CD4-positive, alpha-beta T cell treated with Interleukin-21 for 1 hour (primary cell): ENCODE results near the gene KNL1.
"Not testable (repeated sequence)": the region's sequence is repeated elsewhere in the genome, so short reads cannot be mapped to it uniquely, and the experiment has no call there.

Experiments
- DNase-seq: peaks from one replicate; pipeline ENCODE4 v3.0.0-alpha.2; 2020

The KNL1 gene

DNA sequence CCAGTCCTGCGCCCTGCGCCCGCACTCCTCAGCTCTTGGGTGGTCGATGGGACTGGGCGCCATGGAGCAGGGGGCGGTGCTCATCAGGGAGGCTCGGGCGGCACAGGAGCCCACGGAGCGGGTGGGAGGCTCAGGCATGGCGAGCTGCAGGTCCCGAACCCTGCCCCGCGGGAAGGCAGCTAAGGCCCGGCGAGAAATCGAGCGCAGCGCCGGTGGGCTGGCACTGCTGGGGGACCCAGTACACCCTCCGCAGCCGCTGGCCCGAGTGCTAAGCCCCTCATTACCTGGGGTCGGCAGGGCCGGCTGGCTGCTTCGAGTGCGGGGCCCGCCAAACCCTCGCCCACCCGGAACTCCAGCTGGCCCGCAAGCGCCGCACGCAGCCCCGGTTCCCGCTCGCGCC is 82.9 kb downstream of the KNL1 start:
- not testable (repeated sequence) for DNase-seq

DNA sequence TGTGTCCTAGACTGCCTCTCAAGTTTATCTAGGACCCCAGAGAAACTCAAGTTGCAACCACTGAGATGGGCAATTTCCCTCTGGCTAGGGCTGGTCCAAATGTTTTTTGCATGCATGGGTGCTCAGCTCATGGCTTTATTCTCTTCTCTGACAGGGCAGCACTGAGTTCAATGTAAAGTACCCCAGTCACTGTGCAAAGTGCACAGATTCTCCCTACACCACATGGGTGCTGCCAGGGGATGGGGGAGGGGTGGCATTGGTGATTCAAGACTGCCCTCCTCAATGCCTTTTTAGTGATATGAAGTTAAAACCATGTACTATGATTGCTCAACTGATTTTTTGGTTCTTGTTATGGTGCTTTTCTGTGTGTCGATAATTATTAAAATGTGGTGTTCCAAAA is 86.1 kb downstream of the KNL1 start:
- no peak for DNase-seq

DNA sequence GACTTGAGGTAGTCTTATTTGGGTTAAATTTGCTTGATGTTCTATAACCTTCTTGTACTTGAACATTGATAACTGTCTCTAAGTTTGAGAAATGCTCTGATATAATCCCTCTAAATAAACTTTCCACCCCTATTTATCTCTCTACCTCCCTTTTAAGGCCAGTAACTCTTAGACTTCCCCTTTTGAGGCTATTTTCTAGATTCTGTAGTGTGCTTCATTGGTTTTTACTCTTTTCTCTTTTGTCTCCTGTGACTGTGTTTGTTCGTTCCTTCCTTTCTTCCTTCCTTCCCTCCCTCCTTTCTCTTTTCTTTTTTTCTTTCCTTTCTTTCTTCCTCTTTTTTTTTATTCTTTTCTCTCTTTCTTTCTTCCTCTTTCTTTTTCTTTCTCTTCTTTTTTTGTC is 86.9 kb downstream of the KNL1 start:
- DNase-seq, result not testable (repeated sequence)

DNA sequence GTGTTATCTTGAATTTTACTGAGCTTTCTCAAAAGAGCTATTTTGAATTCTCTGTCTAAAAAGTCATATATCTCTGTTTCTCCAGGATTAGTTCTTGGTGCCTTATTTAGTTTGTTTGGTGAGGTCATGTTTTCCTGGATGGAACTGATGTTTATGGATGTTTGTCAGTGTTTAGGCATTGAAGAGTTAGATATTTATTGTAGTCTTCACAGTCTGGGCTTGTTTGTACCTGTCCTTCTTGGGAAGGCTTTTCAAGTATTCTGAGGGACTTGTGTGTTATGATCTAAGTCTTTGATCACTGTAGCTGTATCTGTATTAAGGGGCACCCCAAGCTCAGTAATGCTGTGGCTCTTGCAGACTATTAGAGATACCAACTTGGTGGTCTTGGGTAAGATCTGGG is 90.3 kb downstream of the KNL1 start:
- DNase-seq, result no peak

DNA sequence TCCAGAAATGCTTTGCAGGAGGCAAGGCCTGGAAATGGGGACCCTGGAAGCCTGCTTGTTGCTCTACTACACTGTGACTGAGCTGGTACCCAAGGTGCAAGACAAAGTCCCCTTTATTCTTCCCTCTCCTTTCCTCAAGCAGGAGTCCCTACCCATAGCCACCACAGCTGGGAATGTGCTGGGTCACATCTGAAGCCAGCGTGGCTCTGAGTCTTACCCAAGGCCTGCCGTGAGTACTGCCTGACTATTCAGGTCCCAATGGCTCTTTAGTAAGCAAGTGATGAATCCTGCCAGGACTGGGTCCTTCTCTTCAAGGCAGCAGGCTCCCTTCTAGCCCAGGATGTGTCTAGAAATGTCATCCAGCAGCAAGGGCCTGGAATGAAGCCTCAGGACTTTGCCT is 91.3 kb downstream of the KNL1 start:
- no peak for DNase-seq

DNA sequence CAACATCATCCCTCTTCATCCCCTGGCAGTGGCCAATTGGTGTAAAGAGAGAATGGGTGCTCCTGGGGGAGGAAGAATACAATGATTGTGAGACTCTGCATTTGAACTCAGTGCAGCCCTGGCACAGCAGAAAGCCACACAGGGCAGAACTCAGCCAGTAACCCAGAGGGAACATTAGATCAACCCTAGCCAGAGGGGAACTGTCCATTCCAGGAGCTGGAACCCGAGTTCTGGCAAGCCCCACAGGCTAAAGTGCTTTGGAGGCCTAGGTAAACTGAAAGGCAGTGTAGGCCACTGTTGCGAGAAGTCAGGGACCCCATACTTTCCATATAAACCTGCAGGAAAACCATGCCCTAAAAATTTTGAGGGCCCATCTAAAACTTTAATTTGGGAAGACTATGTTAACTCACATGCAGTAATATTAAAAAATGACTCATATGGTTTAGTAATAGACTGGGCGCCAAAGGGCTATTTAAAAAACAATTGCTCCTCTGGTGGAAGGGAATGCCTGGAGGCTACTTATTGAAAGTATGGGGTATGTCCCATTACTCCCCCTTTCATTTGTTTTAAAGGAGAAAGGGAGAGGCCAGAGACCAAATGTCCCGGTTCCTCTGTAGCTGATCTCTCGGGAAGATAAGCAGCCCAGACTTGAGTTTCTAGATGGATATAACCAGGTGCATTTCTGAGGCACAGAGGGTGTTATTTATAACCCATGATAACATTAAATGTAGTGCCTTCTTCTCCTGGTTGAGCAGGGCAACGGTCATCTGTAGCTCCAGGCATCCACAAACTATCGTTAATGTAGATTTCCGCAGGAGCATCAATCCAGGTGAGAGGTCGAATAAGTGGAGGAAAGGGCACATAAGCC is 95.1 kb downstream of the KNL1 start:
- DNase-seq, result no peak

DNA sequence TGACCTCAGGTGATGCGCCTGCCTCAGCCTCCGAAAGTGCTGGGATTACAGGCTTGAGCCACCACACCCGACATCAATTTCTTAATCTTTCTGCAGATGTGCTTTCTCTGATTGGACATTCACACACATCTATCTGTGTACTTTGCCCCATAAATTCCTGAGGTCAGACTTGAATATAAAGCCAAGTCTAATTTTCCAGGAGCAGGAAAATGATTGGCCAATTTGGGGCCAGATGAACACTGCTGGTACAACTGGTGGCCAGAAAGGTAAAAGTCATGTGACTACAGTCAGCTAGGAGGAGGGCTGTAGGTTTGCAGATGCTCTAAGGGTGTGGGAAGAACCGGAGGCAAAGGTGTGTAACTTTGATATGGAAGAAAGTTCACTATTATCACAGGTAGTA is 97.7 kb downstream of the KNL1 start:
- no peak for DNase-seq

DNA sequence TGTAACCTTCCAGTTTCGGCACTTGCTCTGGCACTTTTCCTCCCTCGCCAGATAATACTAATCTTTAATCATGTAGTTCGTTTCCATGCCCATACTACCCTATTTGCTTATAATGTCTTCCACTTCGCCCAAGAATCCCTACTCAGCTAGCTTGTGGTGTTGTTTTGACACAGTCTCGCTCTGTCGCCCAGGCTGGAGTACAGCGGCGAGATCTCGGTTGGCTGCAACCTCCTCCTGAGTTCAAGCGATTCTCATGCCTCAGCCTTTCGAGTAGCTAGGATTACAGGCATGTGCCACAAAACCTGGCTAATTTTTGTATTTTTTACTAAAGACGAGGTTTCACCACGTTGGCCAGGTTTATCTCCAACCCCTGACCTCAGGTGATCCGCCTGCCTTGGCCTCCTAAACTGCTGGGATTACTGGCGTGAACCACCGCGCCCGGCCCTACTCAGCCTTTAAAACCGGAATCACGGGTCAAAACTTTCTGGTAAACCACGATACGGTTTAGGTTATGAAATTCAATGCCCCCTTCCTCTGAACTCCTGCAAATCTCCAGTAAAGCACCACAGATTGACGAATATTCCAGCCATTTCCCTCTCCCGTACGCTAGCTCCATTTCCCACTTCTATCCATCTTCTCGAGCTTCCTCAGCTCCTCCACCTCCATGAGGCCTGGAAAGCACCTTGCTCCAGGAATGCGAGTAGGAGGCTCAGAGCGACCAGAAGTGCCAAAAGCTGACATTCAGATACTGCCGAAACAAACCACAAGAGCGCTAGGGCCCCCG is 100.0 kb downstream of the KNL1 start:
- no peak for DNase-seq

DNA sequence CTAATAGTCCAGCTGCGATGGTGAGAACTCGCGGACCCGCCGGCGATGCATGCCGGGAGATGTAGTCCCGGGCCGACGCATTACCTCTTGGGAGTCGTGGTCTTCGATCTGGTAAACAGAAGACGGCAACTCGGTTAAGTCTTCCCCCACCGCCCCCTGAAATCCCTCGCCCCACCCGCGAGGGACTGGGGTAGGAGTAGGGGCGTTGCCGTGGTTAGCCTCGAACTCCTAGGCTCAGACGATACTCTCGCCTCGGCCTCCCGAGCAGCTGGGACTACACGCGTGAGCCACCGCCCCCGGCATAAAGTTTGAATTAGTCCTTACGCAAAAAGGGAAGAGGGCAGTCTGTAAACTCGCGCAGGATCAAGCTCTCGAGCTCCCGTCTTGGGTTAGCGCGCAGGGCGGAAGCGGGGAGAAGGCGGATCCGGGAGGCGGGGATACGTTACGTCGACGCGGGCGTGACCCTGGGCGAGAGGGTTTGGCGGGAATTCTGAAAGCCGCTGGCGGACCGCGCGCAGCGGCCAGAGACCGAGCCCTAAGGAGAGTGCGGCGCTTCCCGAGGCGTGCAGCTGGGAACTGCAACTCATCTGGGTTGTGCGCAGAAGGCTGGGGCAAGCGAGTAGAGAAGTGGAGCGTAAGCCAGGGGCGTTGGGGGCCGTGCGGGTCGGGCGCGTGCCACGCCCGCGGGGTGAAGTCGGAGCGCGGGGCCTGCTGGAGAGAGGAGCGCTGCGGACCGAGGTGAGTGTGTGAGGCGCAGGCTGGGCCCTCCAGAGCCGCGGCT is 100.8 kb downstream of the KNL1 start, which contains the start of gene RAD51:
Gene RAD51 (plus strand): TSS at position 487 of the 781 bp plus-strand sequence. CDS start 3,585 bp downstream, outside the sequence.
- DNase-seq, result peak; percentile 93

DNA sequence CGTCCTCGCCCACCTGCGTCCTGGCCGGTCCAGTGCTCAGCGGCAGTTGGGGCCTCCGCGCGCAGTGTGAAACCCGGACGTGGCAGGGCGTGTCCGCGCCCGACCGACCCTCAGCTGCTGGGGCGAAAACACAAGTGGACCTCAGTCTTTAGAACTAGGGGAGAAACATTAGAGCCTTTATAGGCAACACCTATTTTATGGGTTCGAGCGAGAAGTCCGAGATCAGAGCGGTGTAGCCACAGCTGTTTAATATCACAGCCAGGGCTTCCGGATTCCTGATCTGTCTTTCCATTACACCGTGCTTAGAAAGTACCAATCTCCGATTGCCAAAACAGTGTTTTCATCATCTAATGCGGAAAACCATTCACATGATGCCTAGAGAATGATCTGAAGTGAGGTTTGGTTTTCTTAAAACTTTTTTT is 101.4 kb downstream of the KNL1 start:
- DNase-seq, result peak; percentile 31

DNA sequence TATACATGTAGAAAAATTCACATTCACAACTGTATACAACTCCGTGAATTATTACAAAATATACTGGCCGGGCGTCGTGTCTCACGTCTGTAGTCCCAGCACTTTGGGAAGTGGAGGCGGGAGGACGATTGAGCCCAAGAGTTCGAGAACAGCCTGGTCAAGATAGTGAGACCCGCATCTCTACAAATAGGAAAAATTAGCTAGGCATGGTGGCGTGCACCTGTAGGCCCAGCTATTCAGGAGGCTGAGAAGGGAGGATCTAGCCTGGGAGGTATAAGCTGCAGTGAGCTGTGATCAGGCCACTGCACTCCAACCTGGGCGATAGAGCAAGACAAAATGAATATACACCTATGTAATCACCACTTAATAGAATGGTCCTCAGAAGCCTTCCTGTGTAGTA is 102.2 kb downstream of the KNL1 start:
- DNase-seq, result no peak

DNA sequence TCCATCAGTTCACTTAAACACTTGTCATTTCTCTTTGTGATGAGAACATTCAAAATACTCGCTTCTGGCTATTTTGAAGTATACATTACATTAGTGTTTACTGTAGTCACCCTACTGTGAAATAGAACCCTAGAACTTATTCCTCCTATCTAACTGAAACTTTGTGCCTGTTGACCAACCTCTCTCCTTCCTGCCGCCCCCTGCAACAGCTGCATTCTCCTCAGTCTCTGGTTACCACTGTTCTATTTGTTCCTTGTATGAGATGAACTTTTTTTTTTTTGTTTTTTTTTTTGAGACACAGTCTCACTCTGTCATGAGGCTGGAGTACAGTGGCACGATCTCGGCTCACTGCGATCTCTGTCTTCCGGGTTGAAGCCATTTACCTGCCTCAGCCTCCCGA is 103.9 kb downstream of the KNL1 start:
- DNase-seq, result no peak

DNA sequence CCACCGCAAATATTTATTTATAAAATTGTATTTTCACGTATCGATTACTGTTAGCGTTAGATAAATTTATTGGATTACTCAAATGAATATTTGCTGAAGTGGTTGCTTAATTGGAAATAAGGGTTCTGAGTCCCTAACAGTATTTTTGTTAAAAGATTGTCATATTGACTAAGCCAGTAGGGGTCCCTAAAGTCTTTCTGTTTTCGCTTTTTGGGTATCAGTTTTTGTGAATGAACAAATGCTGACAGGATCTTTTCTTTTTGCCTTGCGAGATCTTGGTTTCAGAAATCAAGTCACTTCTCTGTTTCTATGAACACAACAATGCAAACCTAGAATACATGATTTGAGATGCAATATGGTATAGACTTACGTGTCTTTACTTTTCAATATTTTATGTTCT is 108.0 kb downstream of the KNL1 start:
- peak; percentile 57 for DNase-seq

DNA sequence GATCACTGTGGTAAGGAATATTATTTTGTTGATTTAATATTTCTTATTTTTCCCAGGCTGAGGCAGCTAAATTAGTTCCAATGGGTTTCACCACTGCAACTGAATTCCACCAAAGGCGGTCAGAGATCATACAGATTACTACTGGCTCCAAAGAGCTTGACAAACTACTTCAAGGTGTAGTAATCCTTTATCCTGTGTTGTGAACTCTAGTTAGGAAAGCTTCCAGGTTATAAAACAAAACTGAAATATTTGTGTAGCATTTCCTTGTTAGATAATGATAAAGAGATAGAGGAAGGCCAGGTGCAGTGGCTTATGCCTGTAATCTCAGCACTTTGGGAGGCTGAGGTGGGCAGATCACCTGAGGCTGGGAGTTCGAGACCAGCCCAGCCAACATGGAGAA is 112.1 kb downstream of the KNL1 start:
- no peak for DNase-seq
